CD4-positive, alpha-beta T cell treated with Interleukin-6 for 4 hours (primary cell): Measurements from ENCODE around the gene SLC52A1.
"Not testable (repeated sequence)": the region's sequence is repeated elsewhere in the genome, so short reads cannot be mapped to it uniquely, and the experiment has no call there.

ENCODE experiments used
- DNase-seq: peaks from one replicate; pipeline ENCODE4 v3.0.0-alpha.2; 2020; ENCODE audit warnings: mixed read lengths

SLC52A1 gene

GRCh38 chr17:5030168-5030567, 5.1 kb downstream of the SLC52A1 start:
- not testable (repeated sequence) for DNase-seq

- no peak for DNase-seq
Measured at GRCh38 chr17:5027916-5028315, 7.3 kb downstream of the SLC52A1 start.

DNA sequence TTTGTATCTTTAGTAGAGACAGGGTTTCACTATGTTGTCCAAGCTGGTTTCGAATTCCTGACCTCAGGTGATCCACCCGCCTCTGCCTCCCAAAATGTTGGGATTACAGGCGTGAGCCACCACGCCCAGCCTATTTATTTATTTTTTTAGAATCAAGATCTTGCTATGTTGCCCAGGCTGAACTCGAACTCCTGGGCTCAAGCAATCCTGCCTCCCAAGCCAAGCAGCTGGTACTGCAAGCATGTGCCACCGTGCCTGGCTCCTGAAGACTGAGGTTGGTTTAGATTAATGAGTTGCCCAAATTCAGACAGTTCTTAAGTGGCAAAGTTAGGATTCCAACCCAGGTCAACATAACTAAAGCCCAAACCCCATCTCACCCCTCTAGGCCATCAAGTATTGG, 7.9 kb downstream of the SLC52A1 start:
- DNase-seq = no peak

DNA sequence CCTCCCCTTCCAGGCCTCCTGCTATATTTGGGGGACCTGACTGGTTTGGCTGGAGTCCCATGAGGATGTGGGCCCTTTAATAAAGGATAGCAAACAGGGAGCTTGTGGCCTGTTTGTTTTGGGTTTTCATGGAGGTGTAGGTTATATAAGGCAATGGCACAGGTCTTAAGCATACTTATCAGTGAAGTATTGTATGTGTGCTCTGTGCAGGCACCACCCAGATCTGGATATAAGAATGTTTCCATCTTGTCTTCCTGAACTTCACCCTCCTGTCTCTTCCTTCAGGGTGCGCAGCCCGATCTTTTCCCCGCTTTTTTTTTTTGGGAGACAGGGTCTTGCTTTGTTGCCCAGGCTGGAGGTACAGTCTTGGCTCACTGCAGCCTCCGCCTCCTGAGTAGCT, 10.6 kb downstream of the SLC52A1 start:
- no peak for DNase-seq

DNA sequence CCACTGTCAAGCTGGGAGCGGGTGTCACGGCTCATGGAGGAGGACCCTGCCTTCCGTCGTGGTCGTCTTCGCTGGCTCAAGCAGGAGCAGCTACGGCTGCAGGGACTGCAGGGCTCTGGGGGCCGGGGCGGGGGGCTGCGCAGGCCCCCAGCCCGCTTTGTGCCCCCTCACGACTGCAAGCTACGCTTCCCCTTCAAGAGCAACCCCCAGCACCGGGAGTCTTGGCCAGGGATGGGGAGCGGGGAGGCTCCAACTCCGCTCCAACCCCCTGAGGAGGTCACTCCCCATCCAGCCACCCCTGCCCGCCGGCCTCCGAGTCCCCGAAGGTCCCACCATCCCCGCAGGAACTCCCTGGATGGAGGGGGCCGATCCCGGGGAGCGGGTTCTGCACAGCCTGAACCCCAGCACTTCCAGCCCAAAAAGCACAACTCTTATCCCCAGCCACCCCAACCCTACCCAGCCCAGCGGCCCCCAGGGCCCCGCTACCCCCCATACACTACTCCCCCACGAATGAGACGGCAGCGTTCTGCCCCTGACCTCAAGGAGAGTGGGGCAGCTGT, 11.6 kb downstream of the SLC52A1 start:
- DNase-seq = no peak

DNA sequence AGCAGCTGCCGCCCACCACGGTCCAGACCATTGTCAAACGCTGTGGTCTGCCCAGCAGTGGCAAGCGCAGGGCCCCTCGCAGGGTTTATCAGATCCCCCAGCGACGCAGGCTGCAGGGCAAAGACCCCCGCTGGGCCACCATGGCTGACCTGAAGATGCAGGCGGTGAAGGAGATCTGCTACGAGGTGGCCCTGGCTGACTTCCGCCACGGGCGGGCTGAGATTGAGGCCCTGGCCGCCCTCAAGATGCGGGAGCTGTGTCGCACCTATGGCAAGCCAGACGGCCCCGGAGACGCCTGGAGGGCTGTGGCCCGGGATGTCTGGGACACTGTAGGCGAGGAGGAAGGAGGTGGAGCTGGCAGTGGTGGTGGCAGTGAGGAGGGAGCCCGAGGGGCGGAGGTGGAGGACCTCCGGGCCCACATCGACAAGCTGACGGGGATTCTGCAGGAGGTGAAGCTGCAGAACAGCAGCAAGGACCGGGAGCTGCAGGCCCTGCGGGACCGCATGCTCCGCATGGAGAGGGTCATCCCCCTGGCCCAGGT, 13.0 kb downstream of the SLC52A1 start:
- DNase-seq = no peak

DNA sequence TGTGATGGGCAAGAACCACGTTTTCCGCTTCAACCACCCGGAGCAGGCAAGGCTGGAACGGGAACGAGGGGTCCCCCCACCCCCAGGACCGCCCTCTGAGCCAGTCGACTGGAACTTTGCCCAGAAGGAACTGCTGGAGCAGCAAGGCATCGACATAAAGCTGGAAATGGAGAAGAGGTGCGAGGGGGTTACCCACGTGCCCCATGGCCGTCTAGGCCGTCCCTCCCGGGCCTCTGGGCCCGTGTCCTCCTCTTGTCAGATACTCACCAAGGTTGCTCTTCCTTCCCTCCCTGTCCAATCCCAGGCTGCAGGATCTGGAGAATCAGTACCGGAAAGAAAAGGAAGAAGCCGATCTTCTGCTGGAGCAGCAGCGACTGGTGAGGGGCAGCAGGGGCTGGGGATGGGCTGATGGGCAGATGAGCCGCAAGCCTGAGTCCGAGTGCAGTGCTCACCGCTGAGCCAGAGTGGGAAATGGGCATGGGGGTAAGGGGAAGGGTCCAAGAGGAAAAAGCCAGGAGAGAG, 14.7 kb downstream of the SLC52A1 start:
- DNase-seq = no peak

DNA sequence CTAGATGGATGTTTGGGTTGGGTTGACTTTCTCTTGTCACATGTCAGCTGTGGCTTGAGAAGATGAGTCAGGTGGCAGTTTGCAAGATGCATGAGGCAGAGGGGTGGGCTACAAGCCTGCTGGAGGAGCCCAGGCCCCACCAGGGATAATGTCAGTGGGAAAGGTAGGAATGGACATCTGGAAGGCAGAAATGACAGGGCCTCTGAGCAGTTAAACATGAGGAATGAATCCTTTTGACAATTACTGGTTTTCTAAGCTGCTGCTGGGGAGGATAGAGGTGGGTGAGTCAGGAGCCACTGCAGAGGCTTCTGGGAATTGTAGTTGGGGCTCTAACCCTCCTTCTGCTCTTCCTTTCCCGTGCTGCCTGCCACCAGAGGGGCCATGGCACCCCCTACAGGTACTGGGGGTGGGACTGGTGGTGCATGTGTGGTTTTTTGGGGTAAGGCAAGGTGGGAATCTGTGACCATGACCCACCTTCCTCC, 15.7 kb downstream of the SLC52A1 start:
- peak; percentile 58 for DNase-seq

GRCh38 chr17:5014357-5014756, 20.9 kb downstream of the SLC52A1 start:
- DNase-seq = no peak

GRCh38 chr17:5011928-5012327, 23.3 kb downstream of the SLC52A1 start:
- DNase-seq = no peak

GRCh38 chr17:5003214-5003867, 31.9 kb downstream of the SLC52A1 start:
- DNase-seq = no peak

DNA sequence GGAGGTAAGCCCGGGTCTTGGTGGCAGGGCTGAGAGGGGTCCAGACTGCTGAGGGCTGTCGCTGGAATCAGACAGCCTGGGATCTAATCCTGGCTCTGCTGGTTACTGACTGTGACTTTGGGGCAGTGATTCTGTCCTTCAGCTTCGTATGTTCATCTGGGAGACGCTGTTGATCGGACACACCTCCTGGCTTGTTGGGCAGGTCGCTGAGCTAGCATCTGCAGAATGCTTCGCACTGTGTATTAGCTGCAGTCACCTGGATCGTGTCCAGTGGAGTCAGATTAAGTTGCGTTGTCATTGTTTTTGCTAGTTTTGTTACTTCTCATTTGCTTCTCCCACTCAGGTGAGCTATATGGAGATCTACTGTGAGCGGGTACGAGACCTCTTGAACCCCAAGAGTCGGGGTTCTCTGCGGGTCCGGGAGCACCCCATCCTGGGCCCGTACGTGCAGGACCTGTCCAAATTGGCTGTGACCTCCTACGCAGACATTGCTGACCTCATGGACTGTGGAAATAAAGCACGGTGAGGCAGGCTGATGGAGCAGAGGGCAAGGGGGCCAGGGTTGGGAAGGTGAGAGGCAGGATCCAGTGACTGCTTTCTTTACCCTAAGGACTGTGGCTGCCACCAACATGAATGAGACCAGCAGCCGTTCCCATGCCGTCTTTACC, 33.0 kb downstream of the SLC52A1 start:
- DNase-seq = no peak

GRCh38 chr17:5000237-5000639, 35.0 kb downstream of the SLC52A1 start:
- no peak for DNase-seq

GRCh38 chr17:4999430-5000093, 35.7 kb downstream of the SLC52A1 start:
- no peak for DNase-seq

- DNase-seq = no peak
Measured at GRCh38 chr17:4998732-4999429, 36.3 kb downstream of the SLC52A1 start.

GRCh38 chr17:4998027-4998731, 37.0 kb downstream of the SLC52A1 start:
- DNase-seq = no peak

DNA sequence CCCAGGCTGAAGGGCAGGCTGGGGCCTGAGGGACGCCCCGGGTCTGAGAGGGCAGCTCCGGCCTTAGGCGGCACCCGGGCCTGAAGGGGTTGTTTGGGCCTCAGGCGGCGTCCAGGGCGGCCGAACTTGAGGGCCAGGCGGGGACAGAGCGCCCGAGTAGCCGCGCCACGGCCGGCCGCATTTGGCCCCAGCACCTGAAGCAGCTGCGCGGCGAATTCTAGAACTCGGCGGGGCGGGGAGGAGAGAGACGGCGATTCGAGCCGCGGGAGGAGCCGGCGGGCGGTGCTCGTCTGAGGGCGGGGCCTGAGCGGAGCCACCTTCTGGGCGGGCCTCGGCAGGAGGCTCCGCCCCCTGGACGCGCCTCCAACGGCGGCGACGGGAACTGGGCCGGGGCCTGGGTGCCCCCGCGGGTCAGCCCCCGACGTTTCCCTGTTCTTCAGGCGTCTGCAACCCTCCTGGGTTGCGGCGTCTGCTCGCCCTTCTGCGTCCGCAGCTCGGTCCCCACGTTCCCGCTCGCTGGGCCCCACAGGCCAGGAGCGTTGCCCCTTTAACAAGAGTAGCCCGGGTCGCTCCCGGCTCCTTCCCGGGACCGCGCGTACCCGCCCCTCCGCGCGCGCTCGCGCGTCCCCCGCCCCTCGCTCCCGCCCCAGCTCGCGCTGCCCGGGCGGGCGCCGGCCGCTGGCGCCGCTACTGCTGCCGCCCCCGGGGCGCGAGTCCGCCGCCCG, 37.8 kb downstream of the SLC52A1 start, which contains the start of the genes INCA1 and KIF1C:
Gene INCA1 (minus strand): TSS at position 221 of the 725 bp plus-strand sequence. CDS start 3,085 bp downstream, outside the sequence.
Gene KIF1C (plus strand): TSS at position 649 of the 725 bp plus-strand sequence. CDS start 2,297 bp downstream, outside the sequence.
- DNase-seq = peak; percentile 92

DNA sequence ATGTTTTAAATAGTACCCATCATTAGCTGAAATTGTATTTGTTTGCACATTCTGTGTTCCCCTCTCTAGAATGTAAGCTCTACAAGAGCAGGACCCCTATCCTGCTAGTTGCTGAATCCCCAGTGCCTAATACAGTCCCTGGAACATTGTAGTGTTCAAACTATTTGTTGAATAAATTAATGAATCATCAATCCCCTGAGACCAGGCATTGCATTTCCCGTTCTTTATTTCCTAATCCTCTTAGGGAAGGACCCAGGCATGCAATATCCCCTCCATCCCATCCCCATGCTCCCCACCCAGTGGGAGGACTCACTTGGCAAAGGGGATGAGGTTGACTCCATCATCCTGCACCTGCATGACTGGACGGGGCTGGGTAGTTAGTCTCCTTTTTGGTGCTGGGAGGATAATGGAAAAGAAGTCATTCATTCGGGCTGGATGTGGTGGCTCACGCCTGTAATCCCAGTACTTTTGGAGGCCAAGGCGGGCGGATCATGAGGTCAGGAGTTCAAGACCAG, 41.1 kb downstream of the SLC52A1 start:
- DNase-seq = no peak

DNA sequence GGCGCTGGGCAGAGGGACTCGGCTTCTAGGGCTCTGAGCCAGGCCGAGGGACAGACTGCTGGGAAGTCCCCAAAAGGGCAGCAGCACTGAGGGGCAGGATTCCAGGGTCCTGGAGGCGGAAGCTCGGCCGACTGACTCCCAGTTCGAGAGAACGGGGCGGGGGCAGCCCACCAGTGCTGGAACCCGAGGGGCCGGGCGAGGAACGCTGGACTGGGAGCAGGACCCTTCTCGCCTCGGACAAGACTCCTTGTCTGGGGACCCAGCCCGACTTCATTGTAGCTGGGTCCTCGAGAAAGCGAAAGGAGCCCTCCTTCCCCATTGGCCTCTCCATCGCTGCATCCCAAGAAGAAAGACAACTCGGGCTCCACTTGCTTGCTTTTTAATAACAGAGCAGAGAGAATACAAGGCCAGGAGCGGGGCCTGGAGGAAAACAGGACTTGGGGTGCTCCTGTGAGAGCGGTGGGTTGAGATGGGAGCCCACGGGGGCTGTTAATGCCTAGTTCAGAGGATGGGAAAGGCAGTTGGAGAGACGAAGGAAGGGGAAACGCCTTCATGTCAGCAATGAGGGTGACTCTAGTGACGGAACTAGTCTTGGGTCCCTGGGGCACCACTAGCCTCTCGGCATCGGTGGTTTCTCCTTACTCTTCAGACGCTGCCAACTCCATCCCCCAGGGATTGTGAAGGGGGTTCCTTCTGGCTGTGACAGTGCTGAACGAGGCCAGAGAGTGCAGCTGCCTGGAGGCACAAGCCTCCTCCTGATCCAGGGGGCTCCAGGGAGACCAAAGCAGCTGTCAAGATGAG, 47.3 kb downstream of the SLC52A1 start:
- DNase-seq = no peak
